Hematopoietic multipotent progenitor cell treated with erythropoietin and hydrocortisone succinate and interleukin-3 and kit ligand, for 17 days (in vitro differentiated cells): Measurements from ENCODE around the gene ANKIB1.
A peak's percentile ranks its signal among the peaks of the same experiment; 100 is the strongest.
"Not testable (repeated sequence)": the region's sequence is repeated elsewhere in the genome, so short reads cannot be mapped to it uniquely, and the experiment has no call there.

Experiments
- DNase-seq: peaks from one replicate; pipeline ENCODE4 v3.0.0-alpha.2; 2015; ENCODE audit warnings: low spot score

Gene ANKIB1, protein sequence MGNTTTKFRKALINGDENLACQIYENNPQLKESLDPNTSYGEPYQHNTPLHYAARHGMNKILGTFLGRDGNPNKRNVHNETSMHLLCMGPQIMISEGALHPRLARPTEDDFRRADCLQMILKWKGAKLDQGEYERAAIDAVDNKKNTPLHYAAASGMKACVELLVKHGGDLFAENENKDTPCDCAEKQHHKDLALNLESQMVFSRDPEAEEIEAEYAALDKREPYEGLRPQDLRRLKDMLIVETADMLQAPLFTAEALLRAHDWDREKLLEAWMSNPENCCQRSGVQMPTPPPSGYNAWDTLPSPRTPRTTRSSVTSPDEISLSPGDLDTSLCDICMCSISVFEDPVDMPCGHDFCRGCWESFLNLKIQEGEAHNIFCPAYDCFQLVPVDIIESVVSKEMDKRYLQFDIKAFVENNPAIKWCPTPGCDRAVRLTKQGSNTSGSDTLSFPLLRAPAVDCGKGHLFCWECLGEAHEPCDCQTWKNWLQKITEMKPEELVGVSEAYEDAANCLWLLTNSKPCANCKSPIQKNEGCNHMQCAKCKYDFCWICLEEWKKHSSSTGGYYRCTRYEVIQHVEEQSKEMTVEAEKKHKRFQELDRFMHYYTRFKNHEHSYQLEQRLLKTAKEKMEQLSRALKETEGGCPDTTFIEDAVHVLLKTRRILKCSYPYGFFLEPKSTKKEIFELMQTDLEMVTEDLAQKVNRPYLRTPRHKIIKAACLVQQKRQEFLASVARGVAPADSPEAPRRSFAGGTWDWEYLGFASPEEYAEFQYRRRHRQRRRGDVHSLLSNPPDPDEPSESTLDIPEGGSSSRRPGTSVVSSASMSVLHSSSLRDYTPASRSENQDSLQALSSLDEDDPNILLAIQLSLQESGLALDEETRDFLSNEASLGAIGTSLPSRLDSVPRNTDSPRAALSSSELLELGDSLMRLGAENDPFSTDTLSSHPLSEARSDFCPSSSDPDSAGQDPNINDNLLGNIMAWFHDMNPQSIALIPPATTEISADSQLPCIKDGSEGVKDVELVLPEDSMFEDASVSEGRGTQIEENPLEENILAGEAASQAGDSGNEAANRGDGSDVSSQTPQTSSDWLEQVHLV

DNA sequence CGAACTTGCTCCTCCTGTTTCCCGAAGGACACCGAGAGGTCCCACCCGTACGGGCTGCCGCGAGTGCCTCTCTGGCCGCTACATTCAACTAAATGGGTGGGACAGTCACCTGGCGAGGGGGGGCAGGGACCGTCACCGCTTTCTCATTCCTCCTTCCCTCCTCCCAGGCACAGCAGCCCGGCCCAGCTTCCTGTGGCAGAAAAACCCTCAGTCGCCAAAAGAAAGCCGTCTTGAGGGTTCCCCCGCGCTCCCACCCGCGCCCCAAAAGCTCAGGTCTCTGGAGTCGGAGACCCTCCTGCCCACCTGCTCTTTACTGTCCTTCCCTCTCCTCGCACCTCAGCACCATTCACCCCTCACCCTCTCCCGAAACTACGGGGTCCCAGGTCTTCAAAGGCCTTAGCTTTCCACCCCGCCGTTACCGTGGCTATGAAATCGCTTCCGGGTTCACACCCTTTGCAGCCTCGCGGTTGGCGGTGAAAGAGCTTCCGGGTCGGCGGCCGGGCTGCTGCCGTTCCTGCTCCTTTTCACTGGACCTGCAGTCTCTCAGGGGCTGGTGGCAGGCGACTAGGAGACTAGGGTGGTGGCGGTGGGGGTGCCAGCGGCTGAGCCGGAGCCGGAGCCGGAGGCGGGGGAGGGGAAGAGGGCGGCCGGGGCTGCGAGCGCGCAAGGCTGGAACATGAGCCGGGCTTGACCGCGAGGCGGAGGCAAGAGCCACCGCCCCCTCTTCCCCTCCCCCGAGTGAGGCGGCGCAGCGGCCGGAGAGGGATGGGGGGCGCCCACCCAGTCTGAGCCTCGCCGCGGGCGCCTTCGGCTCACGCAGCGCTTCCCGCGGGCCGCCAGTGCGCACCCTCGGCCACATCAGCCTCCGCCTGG, at the start of gene ANKIB1, which contains the start of gene KRIT1:
Gene ANKIB1, plus strand, starts transcription at position 488 of the 873 bp plus-strand sequence. CDS start 49,005 bp downstream, outside the sequence.
Gene KRIT1, minus strand, starts transcription at position 428 of the 873 bp plus-strand sequence. CDS start 3,779 bp downstream, outside the sequence.
- DNase-seq = peak; percentile 84

DNA sequence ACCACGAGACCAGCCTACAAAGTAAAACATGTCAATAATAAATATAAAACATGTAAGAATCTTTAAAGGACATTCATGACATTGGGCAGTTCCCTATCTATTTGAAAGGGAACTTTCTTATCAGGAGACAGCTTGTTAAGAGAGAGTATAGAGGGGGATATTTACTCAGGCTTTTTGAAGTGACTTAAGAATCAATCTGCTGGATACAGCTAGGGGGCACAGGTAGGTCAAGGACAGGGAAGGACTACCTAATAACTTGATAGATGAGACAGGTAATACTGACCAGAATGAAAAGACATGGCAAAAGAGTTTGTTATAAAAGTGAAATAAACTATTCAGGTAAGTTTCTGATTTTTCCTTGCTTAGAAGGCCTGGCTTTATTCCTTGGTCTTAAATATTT, 45.0 kb upstream of the ANKIB1 start:
- no peak for DNase-seq

DNA sequence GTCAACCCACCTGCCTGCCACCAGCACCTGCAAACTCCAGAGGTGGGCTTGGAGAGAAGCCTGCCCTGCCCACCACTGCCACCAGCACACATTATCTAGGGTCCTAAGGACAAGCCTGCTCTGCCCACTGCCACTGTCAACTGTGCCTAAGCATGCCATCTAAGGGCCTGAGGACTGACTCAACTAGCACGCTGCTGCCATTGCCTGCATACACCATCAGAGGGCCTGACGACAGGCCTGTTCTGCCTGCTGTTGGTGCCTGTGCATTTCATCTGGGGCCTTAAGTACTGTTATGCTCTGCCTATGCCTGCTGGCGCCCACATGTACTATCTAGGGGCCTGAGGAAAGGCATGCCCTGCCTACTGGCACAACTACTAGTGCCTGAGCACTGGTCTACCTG, 39.8 kb upstream of the ANKIB1 start:
- DNase-seq = no peak

DNA sequence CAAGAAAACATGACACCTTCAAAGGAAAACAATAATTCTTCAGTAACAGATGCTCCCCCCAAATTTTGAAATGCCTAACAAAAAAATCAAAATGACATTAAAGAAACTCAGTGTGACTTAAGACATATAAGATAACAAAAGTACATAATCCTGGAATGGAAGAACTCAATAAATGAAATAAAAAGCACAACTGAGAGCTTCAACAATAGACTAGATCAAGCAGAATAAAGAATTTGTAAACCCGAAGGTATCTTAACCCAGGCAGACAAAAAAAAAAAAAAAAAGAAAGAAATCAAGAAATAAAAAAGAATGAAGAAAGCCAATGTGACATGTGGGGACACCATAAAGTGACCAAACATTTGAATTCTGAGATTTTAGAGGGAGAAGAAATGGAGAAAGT, 39.1 kb upstream of the ANKIB1 start:
- DNase-seq = no peak

DNA sequence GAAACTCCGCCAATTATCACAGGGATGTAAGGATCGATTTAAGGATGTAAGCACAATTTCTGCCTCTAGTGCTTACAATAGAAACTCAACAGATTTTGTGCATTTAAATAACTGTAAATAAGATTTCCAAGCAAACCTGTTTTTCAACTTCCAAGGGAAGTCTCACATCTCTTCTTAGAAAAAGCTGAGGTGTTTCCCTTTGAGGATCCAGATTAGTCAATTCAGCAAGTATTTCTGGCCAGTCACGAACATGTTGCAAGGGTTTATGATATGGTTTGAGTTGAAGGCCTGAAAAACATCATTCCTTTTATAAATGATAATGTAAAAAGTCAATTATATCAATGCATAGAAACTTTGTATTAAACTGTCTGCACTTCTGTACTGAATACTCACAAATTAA, 24.0 kb upstream of the ANKIB1 start:
- no peak for DNase-seq

DNA sequence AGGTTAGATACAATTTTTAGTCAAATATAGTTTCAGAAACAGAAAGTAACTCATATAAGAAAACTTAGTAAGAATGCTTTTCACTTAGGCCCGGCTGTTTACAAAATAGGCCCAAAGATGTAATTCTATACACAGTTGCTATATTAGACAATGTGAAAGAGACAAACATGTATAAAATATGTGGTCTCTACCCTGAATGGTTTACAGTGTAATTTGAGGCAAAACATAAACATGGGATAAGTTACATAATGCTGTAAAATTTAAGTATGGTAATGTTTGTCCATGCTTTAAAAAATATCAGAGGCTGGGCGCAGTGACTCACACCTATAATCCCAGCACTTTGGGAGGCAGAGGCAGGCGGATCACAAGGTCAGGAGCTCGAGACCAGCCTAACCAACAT, 18.8 kb upstream of the ANKIB1 start:
- no peak for DNase-seq

DNA sequence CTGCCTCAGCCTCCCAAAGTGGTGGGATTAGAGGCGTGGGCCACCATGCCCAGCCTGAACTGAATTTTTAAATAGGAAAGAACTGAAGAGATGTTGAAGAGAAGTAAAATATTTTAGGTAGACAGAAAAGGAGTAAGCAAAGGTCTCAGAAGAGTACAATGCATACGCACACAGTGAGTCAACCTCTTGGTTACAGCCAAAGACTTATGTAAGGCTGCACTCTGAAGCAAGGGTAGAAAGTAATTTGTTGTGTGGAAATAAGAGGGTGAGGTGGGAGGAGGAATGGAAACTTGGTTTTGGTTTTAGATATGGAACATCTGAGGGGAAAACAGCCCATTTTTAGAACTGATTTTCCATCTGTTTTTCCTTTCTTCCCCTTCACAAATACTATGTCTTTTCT, 17.7 kb upstream of the ANKIB1 start:
- DNase-seq = no peak

DNA sequence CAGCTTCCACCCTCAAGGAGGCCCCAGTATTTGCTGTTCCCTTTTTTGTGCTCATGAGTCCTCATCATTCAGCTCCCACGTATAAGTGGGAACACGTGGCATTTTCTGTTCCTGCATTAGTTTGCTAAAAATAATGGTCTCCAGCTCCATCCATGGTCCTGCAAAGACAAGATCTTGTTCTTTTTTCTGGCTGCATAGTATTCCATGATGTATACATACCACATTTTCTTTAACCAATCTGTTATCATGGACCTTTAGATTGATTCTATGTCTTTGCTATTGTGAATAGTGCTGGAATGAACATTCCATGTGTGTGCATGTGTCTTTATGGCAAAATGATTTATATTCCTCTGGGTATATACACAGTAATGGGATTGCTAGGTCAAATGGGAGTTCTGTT, 17.0 kb upstream of the ANKIB1 start:
- DNase-seq = no peak

DNA sequence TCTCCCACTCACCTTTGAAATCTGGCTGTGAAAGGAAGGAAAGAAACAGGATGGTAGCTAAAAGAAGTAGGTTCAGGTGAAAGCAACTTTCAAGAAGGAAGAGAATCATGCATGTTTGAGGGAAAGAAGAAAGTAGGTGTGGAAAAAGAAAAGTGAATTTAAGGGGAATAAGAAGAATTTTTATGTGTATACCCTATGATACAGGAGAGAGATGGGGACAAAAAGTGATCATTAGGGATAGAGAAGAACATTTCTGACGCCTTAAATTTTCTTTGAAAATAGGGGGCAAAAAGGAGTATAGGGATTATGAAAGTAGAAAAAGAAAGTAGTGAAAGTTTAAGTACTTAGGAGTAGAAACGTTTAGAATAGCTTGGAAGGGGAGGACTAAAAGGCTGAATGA, 15.2 kb upstream of the ANKIB1 start:
- DNase-seq = no peak

DNA sequence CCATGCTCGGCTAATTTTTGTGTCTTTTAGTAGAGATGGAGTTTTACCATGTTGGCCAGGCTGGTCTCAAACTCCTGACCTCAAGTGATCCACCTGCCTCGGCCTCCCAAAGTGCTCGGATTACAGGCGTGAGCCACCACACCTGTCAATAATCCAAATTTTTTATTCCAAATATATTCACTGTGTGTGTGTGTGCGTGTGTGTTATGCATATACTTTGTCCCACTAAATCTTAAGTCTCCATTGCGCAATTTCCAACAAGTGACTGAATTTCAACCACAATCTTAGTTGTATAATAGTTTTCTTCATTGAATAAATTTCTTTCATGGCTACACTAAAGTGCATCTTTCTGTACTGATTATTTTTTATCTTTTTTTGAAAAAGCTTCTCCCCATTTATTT, 2.8 kb upstream of the ANKIB1 start:
- DNase-seq = no peak

DNA sequence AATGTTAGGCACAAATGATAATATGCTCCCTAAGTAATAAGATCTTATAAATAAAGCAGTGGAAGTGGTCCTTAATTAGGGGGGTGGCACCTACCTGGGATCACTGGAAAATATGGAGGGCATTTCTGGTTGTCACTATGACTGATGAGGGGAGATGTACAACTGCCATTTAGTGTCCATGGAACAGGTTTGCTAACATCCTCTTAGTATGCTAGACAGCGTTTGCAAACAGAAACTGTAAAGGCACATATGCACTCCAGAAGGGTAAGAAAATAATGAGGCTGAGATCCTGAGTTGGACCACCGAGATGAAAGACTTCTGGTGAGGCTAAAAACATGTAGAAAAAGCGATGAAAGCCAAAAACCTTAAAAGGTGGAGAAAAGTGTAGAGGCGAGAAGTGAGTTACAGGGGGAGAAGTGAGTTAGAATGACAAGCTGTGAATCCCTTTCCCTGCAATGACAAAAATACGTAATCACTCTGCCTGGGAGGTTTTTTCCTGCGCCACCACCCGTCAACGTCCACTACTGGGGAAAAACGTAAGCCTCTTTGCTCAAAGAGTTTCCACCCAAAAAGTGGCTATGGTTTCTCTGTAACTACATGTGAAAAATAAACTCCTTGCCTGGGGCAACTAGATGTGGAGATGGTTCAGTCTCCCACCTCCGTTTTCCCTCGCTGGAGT, 827 bp upstream of the ANKIB1 start:
- peak; percentile 62 for DNase-seq

DNA sequence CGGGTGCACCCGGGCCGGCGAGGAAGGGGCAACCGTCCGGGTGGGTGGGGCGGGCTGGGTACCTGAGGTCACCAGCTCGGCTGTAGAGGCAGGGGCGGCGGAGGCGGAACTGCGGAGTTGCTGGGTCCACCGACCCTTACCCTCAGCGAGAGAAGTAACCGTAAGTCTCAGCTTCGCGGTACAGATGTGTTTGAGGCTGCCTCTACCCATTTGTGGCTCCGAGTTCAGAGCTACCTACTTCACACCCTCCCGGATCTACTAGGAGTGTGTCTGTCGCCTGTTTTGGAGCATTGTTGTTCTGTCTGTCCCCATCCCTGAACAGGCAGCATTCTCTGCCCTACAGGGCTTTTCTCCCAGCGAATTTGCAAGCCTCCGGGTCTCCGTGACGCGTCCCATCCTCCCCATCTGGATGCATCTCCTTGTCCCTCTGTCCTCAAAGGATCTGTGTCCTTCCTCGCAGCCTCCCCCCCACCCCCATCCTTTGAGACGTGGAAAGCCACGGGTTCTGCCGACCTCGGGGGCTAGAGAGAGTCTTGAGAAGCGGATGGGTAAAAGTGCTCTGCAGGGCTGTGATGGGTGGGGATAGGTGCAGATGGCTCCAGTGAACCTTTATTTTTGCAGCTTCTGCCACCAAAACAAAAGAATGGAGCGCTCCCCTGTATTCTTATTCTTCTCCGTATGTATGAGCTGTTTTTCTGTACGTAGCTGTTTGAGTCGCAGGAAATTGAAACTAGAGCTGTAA, 757 bp downstream of the ANKIB1 start:
- peak; percentile 25 for DNase-seq

DNA sequence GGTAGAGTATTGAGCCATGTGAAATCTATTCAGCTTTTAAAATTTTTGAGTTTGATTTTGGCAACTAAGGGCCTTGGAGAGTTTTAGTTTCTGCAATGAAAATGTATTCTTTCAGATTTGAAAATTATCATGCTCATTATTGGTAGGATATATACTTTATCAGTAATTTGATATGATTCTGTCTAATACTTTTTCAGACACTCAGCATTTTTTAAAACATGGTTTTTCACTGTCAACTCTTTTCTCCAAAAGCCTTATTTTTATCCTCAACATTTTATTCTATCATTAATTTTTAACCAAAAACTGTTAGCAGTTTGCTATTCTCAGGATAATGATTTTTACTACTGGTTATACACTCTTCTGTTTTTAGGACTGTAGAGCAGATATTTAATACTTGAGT, 4.8 kb downstream of the ANKIB1 start:
- no peak for DNase-seq

DNA sequence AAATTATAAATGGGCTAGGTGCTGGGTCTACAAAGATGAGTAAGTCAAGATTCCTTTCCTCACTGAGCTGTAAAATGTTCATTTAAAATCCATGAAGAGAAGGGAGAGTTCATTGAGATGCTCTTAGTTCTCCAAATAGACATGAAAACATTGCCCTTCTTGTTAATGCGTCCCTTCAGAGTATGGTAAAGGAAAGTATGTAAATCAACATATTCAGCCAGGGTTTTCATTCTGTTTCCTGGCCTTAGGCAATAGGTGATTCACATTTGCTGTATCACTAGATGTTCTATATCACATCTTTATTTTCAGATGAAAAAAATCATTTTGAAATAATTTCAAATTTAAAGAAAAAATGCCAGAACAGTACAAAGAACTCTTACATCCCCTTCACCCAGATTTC, 5.4 kb downstream of the ANKIB1 start:
- no peak for DNase-seq

DNA sequence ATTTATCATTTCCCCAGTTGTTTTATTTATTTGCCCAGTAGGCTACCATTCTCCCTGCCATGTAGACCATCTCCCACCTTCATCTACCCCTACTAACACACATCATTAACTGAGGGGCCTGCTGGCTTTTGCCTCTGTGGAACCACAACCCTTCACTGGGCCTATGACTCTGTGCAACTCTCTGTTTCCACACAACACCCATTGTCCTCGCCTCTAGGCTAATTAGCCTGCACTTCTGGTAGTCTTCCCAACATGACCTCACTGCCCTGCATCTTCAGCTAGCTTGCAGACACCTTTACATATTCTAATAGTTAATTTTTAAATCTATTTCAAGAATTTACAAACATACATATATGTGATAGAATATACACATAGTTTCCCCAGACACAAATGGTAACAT, 7.5 kb downstream of the ANKIB1 start:
- DNase-seq = no peak

DNA sequence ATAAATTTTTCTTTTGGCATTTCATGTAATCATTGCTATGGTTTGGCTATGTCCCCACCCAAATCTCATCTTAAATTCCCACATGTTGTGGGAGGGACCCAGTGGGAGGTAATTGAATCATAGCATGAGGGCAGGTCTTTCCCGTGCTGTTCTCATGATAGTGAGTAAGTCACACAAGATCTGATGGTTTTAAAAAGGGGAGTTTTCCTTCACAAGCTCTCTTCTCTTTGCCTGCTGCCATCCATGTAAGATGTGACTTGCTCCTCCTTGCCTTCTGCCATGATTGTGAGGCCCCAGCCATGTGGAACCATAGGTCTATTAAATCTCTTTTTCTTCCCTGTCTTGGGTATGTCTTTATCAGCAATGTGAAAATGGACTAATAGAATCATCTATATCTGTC, 9.0 kb downstream of the ANKIB1 start:
- not testable (repeated sequence) for DNase-seq

DNA sequence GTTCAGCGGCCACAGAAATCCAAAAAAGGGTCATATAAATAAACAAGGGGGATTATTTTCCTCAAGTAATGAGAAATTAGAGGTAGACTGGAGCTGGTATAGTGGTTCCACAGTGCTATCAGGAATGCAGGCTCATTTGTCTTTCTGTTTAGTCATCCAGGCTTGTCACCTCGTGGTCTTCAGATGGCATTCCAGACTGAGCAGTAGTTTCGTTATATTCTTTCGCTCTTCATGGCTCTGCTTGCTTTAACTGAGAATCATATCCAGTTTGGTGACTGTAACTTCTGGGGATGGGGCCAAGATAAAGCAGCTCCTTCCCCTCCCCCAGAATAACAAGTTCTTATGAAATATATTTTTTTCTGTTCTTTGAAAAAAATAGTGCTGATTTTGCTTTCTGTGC, 9.5 kb downstream of the ANKIB1 start:
- no peak for DNase-seq

DNA sequence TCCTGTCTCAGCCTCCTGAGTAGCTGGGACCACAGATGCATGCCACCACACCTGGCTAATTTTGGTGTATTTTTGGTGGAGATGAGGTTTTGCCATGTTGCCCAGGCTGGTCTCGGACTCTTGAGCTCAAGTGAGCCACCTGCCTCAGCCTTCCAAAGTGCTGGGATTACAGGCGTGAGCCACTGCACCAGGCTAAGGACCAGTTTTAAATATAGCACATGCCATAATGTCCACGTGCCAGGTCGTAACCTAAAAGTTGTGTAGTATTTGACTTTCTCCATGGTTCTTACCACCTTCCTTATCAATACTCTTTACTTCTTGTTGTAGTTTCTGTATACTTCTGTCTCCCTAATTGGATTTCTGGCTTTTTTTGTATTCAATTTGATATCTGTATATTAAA, 13.3 kb downstream of the ANKIB1 start:
- DNase-seq = no peak

DNA sequence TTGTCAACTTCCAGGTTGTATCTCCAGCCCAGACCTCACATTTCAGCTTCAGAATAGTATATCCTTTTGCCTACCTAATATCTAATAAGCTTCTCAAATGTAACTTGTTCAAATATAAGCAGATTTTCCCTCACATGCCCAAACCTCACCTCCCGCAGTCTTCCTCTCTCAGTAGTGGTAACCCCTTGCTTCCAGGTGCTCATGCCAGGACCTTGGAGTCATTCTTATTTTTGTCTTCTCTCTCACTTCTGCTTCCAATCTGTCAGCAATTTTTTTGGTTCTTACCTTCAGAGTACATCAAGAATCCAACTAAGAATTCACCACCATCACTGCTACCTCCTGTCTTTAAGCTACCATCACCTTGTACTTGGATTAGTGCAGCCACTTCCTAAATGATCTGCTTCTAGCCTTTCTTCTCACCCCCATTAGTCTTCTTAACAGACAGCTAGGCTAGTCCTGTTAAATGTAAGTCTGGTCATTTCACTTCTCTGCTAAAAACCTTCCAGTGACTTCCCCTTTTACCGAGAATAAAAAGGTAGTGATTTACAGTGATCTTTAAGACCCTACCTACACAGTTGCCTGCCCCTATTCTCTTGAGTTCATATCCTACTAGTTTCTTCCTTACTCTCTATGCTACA, 14.0 kb downstream of the ANKIB1 start:
- no peak for DNase-seq

DNA sequence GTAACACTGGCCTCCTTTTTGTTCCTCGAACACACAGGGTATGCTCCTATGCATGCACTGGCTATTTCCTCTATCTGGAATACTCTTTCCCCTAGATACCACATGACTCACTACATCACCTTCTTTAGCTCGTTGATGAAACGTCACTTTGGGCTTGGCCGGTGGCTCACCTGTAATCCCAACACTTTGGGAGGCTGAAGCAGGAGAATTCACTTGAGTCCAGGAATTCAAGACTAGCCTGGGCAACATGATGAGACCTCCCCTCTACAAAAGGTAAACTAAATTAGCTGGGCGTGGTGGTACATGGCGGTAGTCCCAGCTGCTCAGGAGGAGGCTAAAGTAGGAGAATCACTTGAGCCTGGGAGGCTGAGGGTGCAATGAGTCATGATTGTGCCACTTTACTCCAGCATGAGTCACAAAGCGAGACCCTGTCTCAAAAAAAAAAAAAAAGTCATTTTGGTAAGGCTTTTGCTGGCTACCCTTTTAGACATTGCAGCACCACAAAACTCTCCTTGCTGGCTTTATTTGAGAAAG, 14.5 kb downstream of the ANKIB1 start:
- DNase-seq = no peak
